ENCODE results near the gene DHRSX.

- TF ChIP-seq PBX3 (IDR thresholded peaks at IDR 0.05; ENCODE audit: insufficient replicate concordance, low read depth, low read length) (no peak), GABPA (IDR thresholded peaks at IDR 0.05; ENCODE audit: low read depth) (no peak), NFIC (IDR thresholded peaks at IDR 0.05; ENCODE audit: low read depth, low read length) (no peak), CBX5 (IDR thresholded peaks at IDR 0.05; ENCODE audit: low read depth) (no peak), YY1 (IDR thresholded peaks at IDR 0.05; ENCODE audit: low read depth, low read length) (no peak), CTCF (IDR thresholded peaks at IDR 0.05 in 2 of 3, conservative IDR thresholded peaks at IDR 0.05 in 1 of 3; ENCODE audit: control insufficient read depth in 2 of 3, extremely low read depth in 1 of 3, insufficient read depth in 1 of 3, low read depth in 3 of 3, low read length in 3 of 3) (no peak)
Measured at GRCh38 chrX:2185341-2186082, 315.3 kb downstream of the DHRSX start.
